ENCODE measurements around the gene TBCC.

TBCC gene

GRCh38 chr6:42697268-42697655 is 48.6 kb downstream of the TBCC start:
- Mint-ChIP-seq H3K4me1 (peaks cover 29% of the 10 kb centered on the region), H3K27ac (no peak overlapping the region), H3K9me3 (no peaks in the 10 kb centered on the region), H3K27me3 (no peaks in the 10 kb centered on the region), H3K4me3 (no peak overlapping the region), H3K36me3 (peaks cover 4% of the 10 kb centered on the region)

GRCh38 chr6:42696526-42697267 is 49.2 kb downstream of the TBCC start:
- H3K4me3 Mint-ChIP-seq = no peak overlapping the region
- H3K36me3 Mint-ChIP-seq = peaks cover 4% of the 10 kb centered on the region
- H3K27me3 Mint-ChIP-seq = no peaks in the 10 kb centered on the region
- no peaks in the 10 kb centered on the region for H3K9me3 Mint-ChIP-seq
- H3K4me1 Mint-ChIP-seq = peaks cover 33% of the 10 kb centered on the region
- H3K27ac Mint-ChIP-seq = no peak overlapping the region

GRCh38 chr6:42694586-42694985 is 51.3 kb downstream of the TBCC start:
- Mint-ChIP-seq H3K27ac (peak overlapping the region; percentile 82), H3K36me3 (peaks cover 11% of the 10 kb centered on the region), H3K27me3 (no peaks in the 10 kb centered on the region), H3K4me3 (no peak overlapping the region), H3K9me3 (no peaks in the 10 kb centered on the region), H3K4me1 (peaks cover 53% of the 10 kb centered on the region)

All from activated naive CD4-positive, alpha-beta T cell treated with anti-CD3 and anti-CD28 coated beads, Interleukin-2, amount 50 U/mL, for 24 hours (primary cell).